HG02970 (cell line): ENCODE measurements around the gene NAV1.
"Not testable (repeated sequence)": the region's sequence is repeated elsewhere in the genome, so short reads cannot be mapped to it uniquely, and the experiment has no call there.

Experiments
- ATAC-seq: cut with Tn5 transposase; IDR thresholded peaks from one replicate; pipeline ENCODE4 v1.9.1; 2021; ENCODE audit warnings: mild to moderate bottlenecking, moderate library complexity, moderate number of reproducible peaks; ENCODE audit not compliant: unreplicated experiment, low FRiP score

The NAV1 gene

DNA sequence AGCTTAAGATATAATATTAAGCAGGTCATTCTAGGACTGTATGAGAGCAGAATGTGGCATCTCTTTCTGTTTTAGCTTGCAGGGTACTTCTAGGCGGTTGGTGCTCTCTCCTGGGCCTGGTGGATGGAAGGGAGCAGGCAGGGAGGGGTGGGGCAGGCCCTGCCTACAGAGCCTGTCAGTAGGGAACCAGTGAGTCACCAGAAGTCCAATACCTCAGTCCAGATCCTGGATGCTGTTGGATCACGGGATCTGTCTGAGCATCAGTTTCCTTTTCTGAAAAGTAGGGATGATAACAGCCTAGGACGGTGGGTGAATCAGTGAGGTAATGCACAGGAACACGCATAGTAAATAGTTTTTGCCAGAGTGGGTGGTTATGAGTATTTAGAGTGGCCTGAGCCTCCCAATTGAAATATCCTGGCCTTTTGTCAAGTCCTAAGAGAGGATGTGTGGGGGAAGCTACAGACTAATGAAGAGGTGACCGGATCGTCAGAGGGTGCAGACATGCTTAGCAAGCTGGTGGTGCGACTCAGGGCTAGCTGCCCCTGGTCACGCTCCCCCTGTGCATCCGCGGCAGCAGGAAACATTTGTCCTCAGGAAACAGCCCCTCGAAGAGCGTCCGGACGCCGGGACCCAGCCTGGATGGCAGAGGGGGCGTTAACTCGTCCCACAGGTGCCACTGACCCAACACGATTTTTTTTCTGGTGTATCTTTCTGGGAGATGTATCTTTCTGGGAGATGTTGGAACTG lies 23.9 kb downstream of the NAV1 start:
- ATAC-seq = no peak

DNA sequence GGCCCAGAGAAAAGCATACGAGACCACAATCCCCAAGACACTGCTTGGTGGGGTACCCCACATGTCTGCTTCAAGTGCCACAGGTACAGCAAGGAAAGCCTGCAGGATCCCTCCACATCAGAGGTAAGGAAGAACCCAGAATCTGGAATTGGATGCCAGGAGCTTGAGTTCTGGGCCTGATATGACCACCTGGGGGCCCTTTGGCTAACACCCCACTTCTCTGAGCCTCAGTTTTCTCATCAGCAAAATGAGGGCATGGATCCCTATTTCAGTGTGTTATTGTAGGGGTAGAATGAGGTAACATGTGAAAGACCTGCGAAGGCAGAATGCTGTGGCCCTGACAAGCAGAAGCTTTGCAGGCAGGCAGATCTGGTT lies 24.5 kb downstream of the NAV1 start:
- ATAC-seq = no peak

DNA sequence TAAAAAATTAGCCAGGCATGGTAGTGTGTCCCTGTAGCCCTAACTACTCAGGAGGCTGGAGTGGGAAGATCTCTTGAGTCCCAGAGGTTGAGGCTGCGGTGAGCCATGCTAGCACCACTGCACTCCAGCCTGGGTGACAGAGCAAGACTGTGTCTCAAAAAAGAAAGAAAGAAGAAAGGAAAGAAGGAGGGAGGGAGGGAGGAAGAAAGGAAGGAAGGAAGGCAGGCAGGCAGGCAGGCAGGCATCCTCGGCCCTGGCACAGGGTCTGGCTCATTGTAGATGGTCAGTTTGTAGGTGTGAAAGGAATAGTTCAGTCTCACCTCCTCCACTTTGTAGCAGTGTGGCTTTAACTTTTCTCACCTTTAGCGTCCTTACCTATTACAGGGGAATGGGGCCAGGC lies 25.0 kb downstream of the NAV1 start:
- no peak for ATAC-seq

DNA sequence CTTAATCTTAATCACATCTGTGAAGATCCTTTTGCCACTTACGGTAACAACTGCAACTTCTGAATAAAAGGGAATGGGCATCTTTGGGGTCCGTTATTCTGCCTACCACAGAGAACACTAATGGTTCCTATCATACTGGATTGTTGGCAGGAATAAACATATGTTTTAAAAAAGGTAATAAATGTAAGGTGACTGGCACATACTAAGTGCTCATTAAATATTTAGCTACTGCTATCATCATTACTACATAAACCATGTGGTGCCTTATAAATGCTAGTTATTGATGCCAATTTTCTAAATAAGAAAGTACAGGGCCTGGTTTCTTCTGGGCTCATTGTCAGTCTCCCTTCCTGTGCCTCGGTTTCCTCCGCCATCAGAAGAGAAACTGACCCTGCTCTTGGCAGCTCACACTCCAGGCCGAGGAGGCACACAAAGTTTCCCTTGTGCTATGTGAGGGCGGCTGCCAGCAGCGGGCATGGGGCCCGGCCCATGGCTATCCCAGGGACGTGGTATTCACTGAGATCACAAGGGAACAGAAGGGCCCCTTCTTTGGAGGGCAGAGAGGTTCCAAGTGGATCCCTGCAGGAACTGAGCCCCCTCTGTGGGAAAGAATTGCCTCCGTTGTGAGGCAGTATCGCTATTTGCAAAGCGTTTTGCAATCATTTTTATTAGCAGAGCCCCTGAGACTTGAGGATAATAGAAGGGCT lies 26.2 kb downstream of the NAV1 start:
- ATAC-seq = no peak

DNA sequence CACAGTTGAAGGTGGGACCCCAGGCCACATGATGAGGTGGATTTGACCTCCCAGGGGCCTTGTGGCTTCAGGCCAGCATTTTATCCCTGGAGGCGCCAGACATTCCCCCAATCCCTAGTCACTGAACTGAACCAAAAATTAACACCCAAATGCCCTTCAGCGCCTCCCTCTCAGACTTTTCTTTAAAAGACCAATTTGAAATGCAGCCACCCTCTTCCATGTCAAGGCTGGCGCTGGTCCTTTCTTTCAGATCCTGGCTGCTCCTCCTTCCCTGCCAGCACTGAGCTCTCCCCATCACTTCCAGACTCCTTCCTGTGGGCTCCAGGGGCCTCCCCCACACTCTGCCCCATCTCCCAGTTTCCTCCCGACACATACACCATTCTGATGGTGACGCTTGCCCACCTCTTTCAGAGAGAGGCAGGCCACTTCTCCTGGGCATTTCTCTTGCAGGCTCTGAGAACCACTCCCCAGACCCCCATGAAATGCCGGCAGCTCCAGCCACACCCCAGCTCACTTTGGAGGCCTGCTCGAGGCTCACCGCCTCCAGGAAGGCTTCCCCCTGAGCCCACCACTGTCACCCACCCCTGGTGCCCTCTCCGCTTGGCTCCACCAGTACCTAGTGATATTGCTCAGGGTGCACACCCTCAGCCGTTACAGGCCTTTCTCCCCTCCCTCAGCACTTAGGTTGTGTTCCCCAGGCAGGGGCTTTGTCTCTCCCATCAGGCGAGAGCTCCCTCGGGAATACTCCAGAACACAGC lies 27.0 kb downstream of the NAV1 start:
- no peak for ATAC-seq

DNA sequence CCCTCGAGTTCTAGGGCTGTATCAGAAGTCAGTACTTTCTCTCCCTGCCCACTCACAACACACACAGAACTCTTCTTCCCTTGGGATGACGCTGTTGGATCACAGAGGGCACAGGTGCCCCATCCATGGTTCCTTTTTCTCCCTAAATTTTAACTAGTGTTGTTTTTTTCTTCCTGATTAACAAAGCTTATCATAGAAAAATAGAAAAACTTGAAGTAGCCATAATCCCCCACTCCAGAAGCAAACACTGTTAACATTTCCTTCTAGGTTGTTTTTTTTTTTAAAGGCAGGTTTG lies 27.5 kb downstream of the NAV1 start:
- ATAC-seq = no peak

DNA sequence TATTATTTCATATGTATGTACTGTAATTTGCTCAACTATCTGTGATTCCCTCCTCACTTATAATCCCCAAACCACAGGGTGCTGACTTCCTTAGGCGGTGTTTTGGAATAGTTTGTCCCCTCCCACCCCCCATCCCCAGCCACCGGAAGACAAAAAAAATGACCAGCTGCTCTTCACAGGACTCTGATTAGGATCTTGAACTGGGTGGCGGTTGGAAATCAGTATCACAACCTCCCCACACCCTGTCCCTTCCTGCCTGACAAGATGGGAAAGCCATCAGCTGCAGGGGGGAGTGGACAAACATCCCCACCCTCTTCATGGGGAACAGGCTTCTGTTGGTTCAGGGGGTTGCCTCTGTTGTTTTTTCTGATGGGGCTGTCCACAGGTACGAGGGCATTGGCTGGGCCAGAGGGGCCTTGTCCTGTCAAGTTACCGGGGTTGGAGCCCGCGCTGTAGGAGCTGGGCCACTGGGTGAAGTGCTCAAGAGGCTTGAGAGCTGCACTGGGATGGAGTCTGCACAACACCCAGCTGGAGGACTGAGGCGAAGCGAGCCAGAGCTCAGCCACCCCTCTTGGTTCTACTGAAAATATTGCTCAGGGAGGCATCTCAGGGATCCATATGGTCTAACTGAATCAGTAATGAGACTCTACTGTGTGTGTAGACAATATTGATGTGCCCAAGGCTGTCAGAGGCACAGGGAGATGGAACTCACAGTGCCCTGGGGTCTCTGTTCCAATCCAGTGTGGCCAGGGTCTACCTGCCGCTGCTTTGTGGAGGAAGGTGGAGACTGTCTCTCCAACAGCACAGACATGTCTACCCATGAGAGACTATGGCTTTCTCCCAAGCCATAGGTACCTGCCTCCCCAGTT lies 28.2 kb downstream of the NAV1 start:
- ATAC-seq = no peak

DNA sequence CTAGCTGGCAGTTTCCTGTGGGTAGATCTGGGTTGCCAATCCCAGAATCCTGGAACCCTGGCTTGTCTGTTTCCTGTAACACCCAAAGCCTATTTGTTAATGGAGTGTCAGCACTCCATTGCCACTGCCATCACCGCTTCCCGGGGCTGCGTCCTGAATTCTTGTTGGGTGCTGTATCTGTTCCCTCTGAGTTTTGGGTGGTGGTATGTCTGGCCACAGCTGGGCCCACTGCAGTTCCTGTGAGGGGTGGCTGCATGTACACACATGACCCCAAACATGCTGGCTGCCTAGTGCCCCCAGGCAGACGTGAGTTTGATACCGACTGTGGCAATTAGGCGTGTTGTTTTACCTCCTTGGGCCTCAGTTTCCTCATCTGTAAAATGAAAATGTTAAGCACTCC lies 29.3 kb downstream of the NAV1 start:
- ATAC-seq = no peak

DNA sequence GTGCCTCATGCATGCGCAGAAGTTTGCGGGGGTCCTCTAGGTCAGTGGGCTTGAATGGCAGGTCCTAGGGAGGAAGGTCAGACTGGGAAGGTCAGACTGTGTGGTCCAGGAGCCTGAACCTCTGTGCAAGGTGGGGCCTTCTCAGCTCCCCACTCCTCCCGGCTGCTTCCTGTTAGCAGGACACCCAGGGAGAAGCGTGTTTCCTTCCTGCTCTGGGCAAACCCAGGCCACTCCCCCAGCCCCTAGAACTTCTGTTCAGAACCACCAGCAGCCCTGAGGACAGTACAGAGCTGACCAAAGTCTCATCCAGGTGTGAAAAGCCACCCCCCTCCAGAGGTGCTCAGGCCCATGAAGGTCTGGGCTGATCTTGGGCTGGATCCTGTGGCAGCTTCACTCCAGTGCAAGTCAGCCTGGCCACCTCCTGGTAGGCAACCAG lies 29.9 kb downstream of the NAV1 start:
- ATAC-seq = no peak

DNA sequence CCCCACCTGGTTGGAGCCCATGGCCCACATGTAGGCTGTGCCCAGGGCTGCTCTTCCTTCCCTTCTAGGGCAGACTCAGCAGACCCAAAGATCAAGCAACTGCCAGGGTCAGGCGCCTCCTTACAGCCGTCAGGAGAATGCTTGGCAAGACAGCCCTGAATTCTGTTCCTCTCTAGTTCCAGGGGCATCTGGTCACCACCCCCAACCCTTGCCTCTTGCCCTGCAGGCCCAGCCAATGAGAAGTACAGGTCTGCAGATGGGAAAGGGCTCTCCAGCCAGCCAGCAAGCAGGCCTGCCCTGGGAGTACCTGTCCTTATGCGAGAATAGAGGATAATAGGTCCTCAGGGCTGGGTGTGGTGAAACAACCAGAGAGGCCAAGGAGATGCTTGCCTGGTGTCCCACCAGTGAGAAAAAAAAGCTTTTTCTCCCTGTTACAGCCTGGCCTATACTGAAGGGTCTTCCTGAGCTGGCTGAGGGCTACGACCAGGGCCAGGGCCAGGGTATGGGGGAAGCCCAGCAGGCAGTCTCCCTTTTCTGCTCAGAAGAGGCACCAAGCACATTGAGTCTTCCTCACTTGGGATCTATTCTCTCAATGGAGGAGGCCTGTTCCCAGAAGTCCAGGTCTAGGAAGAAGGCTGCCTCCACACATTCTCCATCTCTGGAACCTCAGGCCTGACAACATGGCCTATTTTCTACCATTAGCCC lies 31.4 kb downstream of the NAV1 start:
- no peak for ATAC-seq

DNA sequence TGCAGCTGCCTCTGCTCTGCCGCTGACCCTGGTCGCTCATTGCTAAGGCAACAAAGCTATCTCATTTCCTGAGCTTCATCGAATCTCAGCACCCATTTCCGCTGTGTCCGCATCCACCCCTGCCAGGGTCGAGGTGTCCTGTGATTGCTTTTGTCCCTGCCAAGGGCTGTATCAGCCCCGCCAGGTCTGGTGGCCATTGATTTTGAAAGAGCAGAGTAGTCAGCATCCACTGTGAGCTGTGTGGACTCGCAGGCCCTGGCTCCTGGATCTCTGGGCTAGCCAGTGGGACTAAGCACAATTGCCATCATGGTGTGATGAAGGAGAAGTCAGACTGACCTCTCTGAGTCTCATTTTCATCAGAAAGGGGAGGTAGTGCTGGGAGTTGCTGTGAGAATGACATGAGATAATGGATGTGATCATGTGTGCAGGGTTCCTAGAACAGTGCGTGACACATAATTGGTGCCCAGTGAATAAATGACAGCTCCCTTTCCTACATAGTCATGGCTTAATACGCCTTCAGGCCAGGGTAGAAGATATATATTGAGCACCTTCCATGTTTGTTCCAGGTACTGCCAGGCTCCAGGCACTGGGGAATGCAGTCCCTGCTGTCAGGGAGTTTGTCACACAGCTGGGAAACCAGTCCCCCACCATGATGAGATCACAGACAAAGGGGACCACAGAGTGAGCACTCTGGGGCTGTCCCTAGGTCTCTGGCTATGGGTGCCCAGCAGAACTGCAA lies 32.1 kb downstream of the NAV1 start:
- ATAC-seq = no peak

DNA sequence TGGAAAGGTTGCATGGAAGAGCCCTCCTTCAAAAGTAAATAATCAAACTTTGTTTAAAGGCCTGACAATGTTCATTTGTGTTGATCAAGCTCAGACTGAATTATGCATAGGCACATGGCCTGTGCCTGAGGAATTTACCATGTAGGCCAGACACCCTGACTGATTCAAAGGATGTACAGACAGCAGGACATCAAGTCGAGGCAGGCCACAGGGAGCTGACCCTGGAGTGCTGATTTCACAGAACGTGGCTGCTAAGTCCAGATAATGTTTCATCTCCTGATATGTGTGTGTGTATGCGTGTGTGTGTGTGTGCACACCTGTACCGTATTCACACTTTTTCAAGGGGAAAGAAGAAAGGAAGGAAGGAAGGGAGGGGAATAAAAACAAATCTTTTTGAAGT lies 34.1 kb downstream of the NAV1 start:
- no peak for ATAC-seq

DNA sequence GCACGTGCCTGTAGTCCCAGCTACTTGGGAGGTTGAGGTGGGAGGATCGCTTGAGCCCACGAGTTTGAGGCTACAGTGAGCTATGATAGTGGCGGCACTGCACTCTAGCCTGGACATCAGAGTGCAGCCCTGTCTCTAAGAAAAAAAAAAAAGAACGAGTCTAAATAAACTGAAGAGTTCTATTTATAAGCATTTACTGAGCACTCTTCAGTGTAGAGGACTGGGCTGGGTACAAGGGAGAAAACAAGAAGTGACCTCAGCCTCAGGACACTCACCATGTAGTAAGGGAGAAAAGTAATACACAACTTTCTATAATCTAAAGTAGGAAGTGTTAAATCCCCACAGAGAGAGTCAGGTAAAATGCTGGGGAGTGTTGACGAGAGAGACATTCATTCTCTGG lies 35.0 kb downstream of the NAV1 start:
- ATAC-seq = no peak

DNA sequence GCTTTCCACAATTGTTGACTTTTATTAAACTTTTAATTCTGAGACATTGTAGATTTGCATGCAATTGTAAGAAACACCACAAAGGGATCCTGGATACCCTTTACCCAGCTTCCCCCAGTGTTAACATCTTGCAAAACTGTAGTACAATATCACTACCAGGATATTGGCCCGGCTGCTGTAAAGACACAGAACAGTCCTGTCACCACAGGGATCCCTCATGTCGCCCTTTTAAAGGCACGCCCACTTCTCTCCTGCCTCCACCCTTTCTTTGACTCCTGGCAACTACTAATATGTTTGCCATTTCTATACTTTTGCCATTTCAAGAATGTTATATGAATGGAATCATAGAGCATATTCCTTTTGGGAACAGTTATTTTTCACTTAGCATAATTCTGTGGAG lies 37.0 kb downstream of the NAV1 start:
- ATAC-seq = no peak

DNA sequence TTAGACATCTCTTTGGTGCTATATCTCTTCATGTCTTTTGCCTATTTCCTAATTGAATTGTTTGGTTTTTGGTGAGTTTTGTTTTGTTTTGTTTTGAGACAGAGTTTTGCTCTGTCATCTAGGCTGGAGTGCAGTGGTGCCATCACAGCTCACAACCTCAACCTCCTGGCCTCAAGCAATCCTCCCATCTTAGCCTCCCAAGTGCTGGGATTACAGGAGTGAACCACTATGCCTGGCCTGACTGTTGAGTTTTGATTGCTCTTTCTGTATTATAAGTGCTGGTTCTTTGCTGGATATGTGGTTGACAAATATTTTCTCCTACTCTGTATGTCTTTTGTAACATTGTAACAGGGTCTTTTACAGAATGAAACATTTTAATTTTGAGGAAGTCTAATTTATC lies 38.0 kb downstream of the NAV1 start:
- no peak for ATAC-seq

DNA sequence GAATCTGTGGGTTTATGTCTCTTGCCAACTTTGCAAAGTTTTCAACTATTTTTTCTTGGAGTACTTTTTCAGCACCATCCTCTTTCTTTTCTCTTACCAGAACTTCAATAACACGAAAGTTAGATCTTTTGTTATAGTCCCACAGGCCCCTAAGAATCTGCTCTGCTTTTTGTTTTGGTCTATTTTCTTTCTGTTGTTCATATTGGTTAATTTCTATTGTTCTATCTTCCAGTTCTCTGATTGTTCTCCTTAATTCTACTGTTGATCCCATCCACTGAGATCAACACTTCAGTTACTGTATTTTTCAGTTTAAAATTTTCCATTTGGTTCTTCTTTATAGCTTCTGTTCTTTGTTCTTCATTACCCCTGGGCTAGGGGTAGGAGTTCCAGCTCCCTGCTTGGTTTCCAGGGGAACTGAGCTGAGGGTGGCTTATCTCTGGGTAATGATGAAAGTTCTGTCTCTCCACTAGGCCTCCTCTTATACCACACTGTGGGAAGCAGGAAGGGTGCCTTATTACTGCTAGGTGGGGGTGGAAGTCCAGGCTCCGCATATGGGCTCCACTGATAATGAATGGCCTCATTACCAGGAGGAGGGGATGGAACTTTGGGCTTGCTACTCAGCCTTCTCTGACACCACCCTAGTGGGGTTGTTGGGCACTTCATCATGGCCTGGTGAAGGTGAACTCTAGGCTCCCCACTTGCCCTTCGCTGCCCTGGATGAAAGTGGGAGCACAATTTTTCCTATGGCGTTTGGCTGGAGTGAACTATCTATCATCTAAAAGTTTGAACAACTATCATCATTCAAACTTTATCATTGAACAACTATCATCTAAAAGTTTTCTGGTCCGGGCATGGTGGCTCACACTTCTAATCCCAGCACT lies 39.3 kb downstream of the NAV1 start:
- ATAC-seq = no peak

DNA sequence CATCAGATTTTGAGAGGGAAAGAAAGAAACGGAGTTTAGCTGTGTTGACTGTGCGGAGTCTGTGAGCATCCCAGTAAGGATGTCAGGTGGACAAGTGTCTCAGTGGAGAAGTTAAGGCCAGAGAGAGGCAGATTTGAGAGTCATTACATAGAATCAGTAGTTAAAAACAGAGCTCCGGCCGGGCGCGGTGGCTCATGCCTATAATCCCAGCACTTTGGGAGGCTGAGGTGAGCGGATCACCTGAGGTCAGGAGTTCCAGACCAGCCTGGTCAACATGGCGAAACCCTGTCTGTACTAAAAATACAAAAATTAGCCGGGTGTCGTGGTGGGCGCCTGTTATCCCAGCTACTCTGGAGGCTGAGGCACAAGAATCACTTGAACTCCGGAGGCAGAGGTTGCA lies 42.4 kb downstream of the NAV1 start:
- not testable (repeated sequence) for ATAC-seq

DNA sequence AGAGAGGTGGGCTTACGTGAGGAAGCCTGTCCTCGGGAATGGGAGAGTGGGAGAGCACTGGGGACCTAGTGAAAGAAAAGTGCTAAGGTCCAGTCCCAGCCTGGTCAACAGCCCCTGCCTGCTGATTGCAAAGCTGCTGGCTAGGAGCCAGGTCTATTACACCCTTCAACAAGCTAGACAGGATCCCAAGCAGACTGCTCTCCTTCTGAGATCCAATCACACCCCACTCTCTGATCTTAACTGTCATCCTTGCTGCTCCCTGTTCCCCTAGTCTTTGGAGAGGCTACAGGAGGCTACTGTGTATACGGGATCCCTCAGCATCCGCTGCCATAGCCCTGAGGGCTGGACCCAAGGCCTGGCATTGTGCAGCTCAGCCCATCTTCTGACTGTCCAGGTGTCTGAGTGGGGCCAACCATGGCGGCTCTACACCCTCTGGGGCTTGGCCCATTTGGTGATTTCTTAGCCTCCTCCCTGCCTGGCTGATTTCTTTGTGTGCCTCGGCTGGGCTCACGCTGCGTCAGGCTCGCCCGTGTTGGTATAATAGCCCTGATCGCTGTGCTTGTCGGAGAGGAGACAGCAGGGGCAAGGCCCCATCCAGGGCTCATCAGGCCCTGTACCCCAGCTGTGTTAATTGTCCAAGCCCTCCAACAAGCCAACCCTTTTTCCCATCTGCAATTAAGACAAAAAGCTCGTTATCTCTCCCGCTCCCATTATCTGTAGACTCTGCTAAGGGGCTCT lies 43.9 kb downstream of the NAV1 start:
- no peak for ATAC-seq
